GM19452 (cell line): ENCODE measurements around the gene SPSB2.

Source experiments
- ATAC-seq: cut with Tn5 transposase; IDR thresholded peaks from one replicate; pipeline ENCODE4 v1.9.1; 2021; ENCODE audit not compliant: unreplicated experiment

The SPSB2 gene

GRCh38 chr12:6851921-6852650, 21.0 kb downstream of the SPSB2 start, which contains the start of gene USP5:
USP5 (plus strand) TSS chr12:6852150; CDS start chr12:6852180, 30 bp downstream.
- ATAC-seq, result peak; percentile 68

- ATAC-seq, result peak; percentile 59
Observed at GRCh38 chr12:6851153-6851920, 21.8 kb downstream of the SPSB2 start, which contains the start of gene CDCA3. CDCA3 (minus strand) TSS chr12:6851286; CDS start chr12:6850952, 334 bp downstream.

- no peak for ATAC-seq
Observed at GRCh38 chr12:6850796-6851152, 22.3 kb downstream of the SPSB2 start.

GRCh38 chr12:6849976-6850560, 23.0 kb downstream of the SPSB2 start:
- no peak for ATAC-seq

GRCh38 chr12:6849427-6849826, 23.7 kb downstream of the SPSB2 start:
- ATAC-seq, result no peak

- ATAC-seq, result no peak
Observed at GRCh38 chr12:6847676-6848075, 25.4 kb downstream of the SPSB2 start.

- ATAC-seq, result no peak
Observed at GRCh38 chr12:6846316-6846869, 26.7 kb downstream of the SPSB2 start.

- ATAC-seq, result no peak
Observed at GRCh38 chr12:6845395-6845794, 27.7 kb downstream of the SPSB2 start.

GRCh38 chr12:6843118-6843902, 29.8 kb downstream of the SPSB2 start:
- no peak for ATAC-seq

GRCh38 chr12:6842075-6842474, 31.0 kb downstream of the SPSB2 start:
- ATAC-seq, result no peak

- ATAC-seq, result no peak
Observed at GRCh38 chr12:6840761-6841515, 32.2 kb downstream of the SPSB2 start, which contains the start of gene GNB3. GNB3 (plus strand) TSS chr12:6840925; CDS start chr12:6841288, 363 bp downstream.

GRCh38 chr12:6840330-6840729, 32.8 kb downstream of the SPSB2 start:
- ATAC-seq, result no peak

- ATAC-seq, result no peak
Observed at GRCh38 chr12:6839482-6840201, 33.5 kb downstream of the SPSB2 start.

GRCh38 chr12:6838854-6839253, 34.2 kb downstream of the SPSB2 start:
- no peak for ATAC-seq

GRCh38 chr12:6837370-6838060, 35.6 kb downstream of the SPSB2 start:
- ATAC-seq, result no peak

- ATAC-seq, result no peak
Observed at GRCh38 chr12:6836851-6837250, 36.3 kb downstream of the SPSB2 start.

- no peak for ATAC-seq
Observed at GRCh38 chr12:6834873-6835272, 38.2 kb downstream of the SPSB2 start.

GRCh38 chr12:6834254-6834653, 38.8 kb downstream of the SPSB2 start:
- ATAC-seq, result no peak
